Omental fat pad (tissue), 4 donors: ENCODE results near the gene CC2D2A. TPM values are rescaled to one million over a fixed set of nuclear protein-coding genes. Genes with fewer than 3 reads are reported as not detected.

Source experiments
- ATAC-seq: fragments of 150-250 bp; one replicate; pipeline ENCODE4 v1.9.1; 2016; ENCODE audit warnings: mild to moderate bottlenecking, moderate library complexity; ENCODE audit not compliant: low FRiP score
- DNase-seq: peaks from one replicate; pipeline ENCODE4 v3.0.0-alpha.2; 2019; ENCODE audit warnings: low spot score
- CTCF ChIP-seq, 3 donors: fragments of 450-650 bp; IDR thresholded peaks; one replicate each; pipeline ENCODE4 v1.5.1; 2016 to 2017; ENCODE audit warnings: antibody characterized with exemption in 3 of 3, mild to moderate bottlenecking in 3 of 3, moderate library complexity in 2 of 3
- total RNA-seq, 4 donors: library from RNA; depleted of rRNA; stranded (reverse); fragments of >200 nt; gene quantifications; one replicate each; pipeline ENCODE4 v1.1.0, GENCODE V29; 2016

Gene CC2D2A
- total RNA-seq, 4 donors from 2014 or later, result 9.6 to 25.2 (median 11.9) TPM

- no peak for ATAC-seq
- no peak for DNase-seq
- TF ChIP-seq CTCF (IDR thresholded peaks at IDR 0.05), result no peak
Observed at GRCh38 chr4:15495621-15496020, 25.9 kb downstream of the CC2D2A start.

- no peak for TF ChIP-seq CTCF (IDR thresholded peaks at IDR 0.05)
- no peak for DNase-seq
- ATAC-seq, result no peak
Observed at GRCh38 chr4:15498356-15498755, 28.7 kb downstream of the CC2D2A start.

DNA sequence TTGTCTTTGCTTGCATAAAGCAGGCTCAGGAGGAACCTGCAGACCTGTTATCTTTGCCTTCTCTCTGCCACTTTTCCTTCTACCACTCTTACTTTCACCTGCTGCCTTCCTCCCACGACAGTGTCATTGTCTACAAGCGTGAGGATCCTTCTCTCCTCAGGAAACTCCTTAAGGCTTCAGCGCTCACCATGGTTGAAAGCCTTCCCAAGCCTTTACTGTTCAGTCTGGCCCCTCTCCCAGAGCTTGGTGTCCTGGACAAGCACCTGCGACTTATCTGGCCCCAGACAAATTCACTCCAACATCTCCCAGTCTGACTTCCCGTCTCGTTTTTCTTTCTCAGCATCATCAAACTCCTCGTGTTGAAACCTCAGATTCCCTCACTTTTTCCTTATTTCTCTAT, 31.0 kb downstream of the CC2D2A start:
- no peak for DNase-seq
- no peak for TF ChIP-seq CTCF (IDR thresholded peaks at IDR 0.05)
- no peak for ATAC-seq

- ATAC-seq, result no peak
- no peak for DNase-seq
Observed at GRCh38 chr4:15501941-15502340, 32.3 kb downstream of the CC2D2A start.

DNA sequence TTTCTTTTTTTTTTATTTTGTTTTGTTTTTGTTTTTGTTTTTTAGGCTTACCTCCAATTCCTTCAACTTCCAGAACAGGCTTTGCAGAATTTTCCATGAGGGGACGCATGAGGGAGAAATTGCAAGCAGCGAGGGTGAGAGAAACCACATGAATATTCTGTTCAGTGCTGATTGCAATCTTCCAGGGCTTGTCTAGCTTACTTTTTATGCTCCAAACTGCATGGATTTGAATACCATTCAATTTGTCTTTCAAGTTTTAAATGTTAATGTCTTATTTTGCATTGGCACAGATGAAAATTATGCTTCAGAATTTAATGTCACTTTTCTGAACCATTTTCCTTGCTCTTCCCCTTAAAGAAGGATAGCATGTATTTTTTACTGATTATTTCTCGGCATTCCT, 32.7 kb downstream of the CC2D2A start:
- TF ChIP-seq CTCF (IDR thresholded peaks at IDR 0.05), result no peak
- ATAC-seq (no peak), DNase-seq (no peak)

More at GRCh38 chr4:15501941-15502340, 32.3 kb downstream of the CC2D2A start:
- no peak for TF ChIP-seq CTCF (IDR thresholded peaks at IDR 0.05)

DNA sequence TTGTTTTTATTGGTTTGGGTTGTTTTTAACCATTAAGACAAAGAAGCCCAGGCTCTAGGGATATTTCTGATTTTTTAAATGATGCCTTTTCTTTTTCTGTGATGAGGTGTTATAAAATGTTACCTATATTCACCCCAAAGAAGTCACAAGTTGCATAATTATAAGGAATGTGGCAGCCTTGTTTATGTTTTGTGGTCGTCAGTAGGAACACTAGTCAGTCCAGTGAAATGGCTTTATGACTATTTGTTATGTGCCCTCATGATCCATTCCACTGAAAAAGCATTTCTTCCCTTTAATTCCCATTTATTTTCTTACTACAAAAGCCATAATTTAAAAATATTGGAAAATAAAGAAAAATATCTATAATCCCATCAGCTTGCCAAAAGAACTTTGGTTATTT, 34.4 kb downstream of the CC2D2A start:
- no peak for DNase-seq

More for the DNA sequence above, 34.4 kb downstream of the CC2D2A start:
- TF ChIP-seq CTCF (IDR thresholded peaks at IDR 0.05), result no peak
- ATAC-seq, result no peak
